CD14-positive monocyte (primary cell): ENCODE data around the gene OR6Q1. TPM values are rescaled to one million over a fixed set of nuclear protein-coding genes. Genes with fewer than 3 reads are reported as not detected.

Source experiments
- DNase-seq, 3 donors: peaks; one replicate each; pipeline ENCODE4 v3.0.0-alpha.2; 2011 to 2022
- H2AFZ ChIP-seq: 2 replicates; pipeline ENCODE4 v1.6.0; 2012; ENCODE audit warnings: mild to moderate bottlenecking, low read depth, low read length, inconsistent platforms; ENCODE audit not compliant: insufficient read depth, poor library complexity, severe bottlenecking
- H3K27ac ChIP-seq, 2 donors: 1 replicate in 1 of 2; 2 replicates in 1 of 2; pipeline ENCODE4 v1.5.1; 2012 to 2013; ENCODE audit warnings: low read length in 2 of 2, control low read depth in 1 of 2, inconsistent platforms in 1 of 2, low read depth in 1 of 2, mild to moderate bottlenecking in 1 of 2
- H3K27me3 ChIP-seq, 2 donors: one replicate each; pipeline versions ENCODE4 v1.6.0 to v1.6.1; 2011 to 2013; ENCODE audit warnings: low read length in 2 of 2; ENCODE audit not compliant: control insufficient read depth in 2 of 2, insufficient read depth in 2 of 2
- H3K36me3 ChIP-seq, 2 donors: replicated peaks in 1 of 2; 1 replicate in 1 of 2; 2 replicates in 1 of 2; pipeline versions ENCODE4 v1.5.1 to v1.6.1; 2012 to 2013; ENCODE audit warnings: low read length in 2 of 2, control low read depth in 1 of 2, inconsistent platforms in 1 of 2, mild to moderate bottlenecking in 1 of 2; ENCODE audit not compliant: insufficient read depth in 2 of 2, control insufficient read depth in 1 of 2
- H3K4me1 ChIP-seq, 2 donors: 1 replicate in 1 of 2; 2 replicates in 1 of 2; pipeline versions ENCODE4 v1.5.1 to v1.6.1; 2012 to 2013; ENCODE audit warnings: low read length in 2 of 2, control low read depth in 1 of 2, inconsistent platforms in 1 of 2, mild to moderate bottlenecking in 1 of 2, moderate library complexity in 1 of 2; ENCODE audit not compliant: insufficient read depth in 2 of 2, control insufficient read depth in 1 of 2
- H3K4me2 ChIP-seq: replicated peaks from 2 replicates; pipeline ENCODE3; 2012; ENCODE audit warnings: low read length, moderate library complexity, mild to moderate bottlenecking; ENCODE audit not compliant: poor library complexity, severe bottlenecking; ENCODE audit errors: extremely low read depth
- H3K4me3 ChIP-seq, 3 experiments: fragments of 200-600 bp in 1 of 3; sonication (generic) in 1 of 3; replicated peaks in 1 of 3; 1 replicate in 2 of 3; 2 replicates in 1 of 3; pipeline ENCODE4 v1.5.1; 2011 to 2013; ENCODE audit warnings: low read length in 3 of 3, mild to moderate bottlenecking in 3 of 3, control low read depth in 2 of 3, low read depth in 2 of 3, inconsistent platforms in 1 of 3, moderate library complexity in 1 of 3
- H3K79me2 ChIP-seq: 2 replicates; pipeline ENCODE4 v1.6.0; 2012; ENCODE audit warnings: mild to moderate bottlenecking, control low read depth, inconsistent platforms, low read length, moderate library complexity; ENCODE audit not compliant: insufficient read depth
- H3K9ac ChIP-seq: 2 replicates; pipeline ENCODE4 v1.6.0; 2017; ENCODE audit warnings: low read length, mild to moderate bottlenecking; ENCODE audit not compliant: insufficient read depth, poor library complexity, severe bottlenecking
- H3K9me3 ChIP-seq, 2 donors: replicated peaks in 1 of 2; 1 replicate in 1 of 2; 2 replicates in 1 of 2; pipeline versions ENCODE4 v1.5.1 to v1.6.1; 2012 to 2013; ENCODE audit warnings: low read length in 2 of 2, control low read depth in 1 of 2; ENCODE audit not compliant: control insufficient read depth in 1 of 2, insufficient read depth in 1 of 2
- H4K20me1 ChIP-seq: 2 replicates; pipeline ENCODE4 v1.6.0; 2012; ENCODE audit warnings: mild to moderate bottlenecking, low read length, control low read depth, moderate library complexity; ENCODE audit not compliant: insufficient read depth
- H3K27ac Mint-ChIP-seq, 7 donors: one replicate each; pipeline ENCODE4 v1.8.0; 2020; ENCODE audit warnings: mild to moderate bottlenecking in 7 of 7, mixed read lengths in 7 of 7, moderate library complexity in 6 of 7, inconsistent platforms in 2 of 7
- H3K27me3 Mint-ChIP-seq, 3 donors: one replicate each; pipeline ENCODE4 v1.8.0; 2021 to 2022; ENCODE audit warnings: low read depth in 3 of 3, mild to moderate bottlenecking in 3 of 3, mixed read lengths in 3 of 3, moderate library complexity in 3 of 3, inconsistent platforms in 1 of 3
- H3K36me3 Mint-ChIP-seq, 2 donors: one replicate each; pipeline ENCODE4 v1.8.0; 2020; ENCODE audit warnings: mixed read lengths in 2 of 2, inconsistent platforms in 1 of 2, mild to moderate bottlenecking in 1 of 2
- H3K4me1 Mint-ChIP-seq: one replicate; pipeline ENCODE4 v1.8.0; 2020; ENCODE audit warnings: mild to moderate bottlenecking, mixed read lengths
- H3K4me3 Mint-ChIP-seq, 2 donors: one replicate each; pipeline ENCODE4 v1.8.0; 2020; ENCODE audit warnings: mild to moderate bottlenecking in 2 of 2, mixed read lengths in 2 of 2, moderate library complexity in 1 of 2
- H3K9me3 Mint-ChIP-seq, 7 donors: one replicate each; pipeline ENCODE4 v1.8.0; 2020 to 2022; ENCODE audit warnings: mixed read lengths in 7 of 7, mild to moderate bottlenecking in 6 of 7, moderate library complexity in 6 of 7, inconsistent platforms in 2 of 7
- CTCF ChIP-seq: fragments of 200-600 bp; IDR thresholded peaks from one replicate; pipeline ENCODE4 v1.8.0; 2022; ENCODE audit warnings: antibody characterized with exemption, mild to moderate bottlenecking
- WGBS: methylation state at CpG from one replicate; pipeline ENCODE4 v1.1.5; 2013; ENCODE audit warnings: missing lambda C conversion rate; ENCODE audit not compliant: insufficient coverage; 5-methylcytosine and 5-hydroxymethylcytosine counted together
- intact Hi-C, 2 donors: fragments of 100-400 bp; cut with micrococcal nuclease; formaldehyde crosslinking; loops; one replicate each; pipeline versions ENCODE4 v1.15.0 to v1.15.1; 2023
- polyA plus RNA-seq, 3 donors: library from polyadenylated mRNA; depleted of rRNA in 1 of 3; unstranded in 2 of 3; stranded (reverse) in 1 of 3; fragments of 300-500 nt in 2 of 3; fragments of >200 nt in 1 of 3; fragmentation: Illumina TruSeq in 2 of 3; gene quantifications; 1 replicate in 2 of 3; 2 replicates in 1 of 3; pipeline ENCODE4 v1.2.3, GENCODE V29; 2012 to 2021

Gene OR6Q1
- polyA plus RNA-seq, 3 donors: not detected

GRCh38 chr11:58068655-58069054 lies 37.9 kb downstream of the OR6Q1 start:
- H3K4me1 Mint-ChIP-seq: no peaks in the 10 kb centered on the region
- peaks cover 0 to 6% (median 0%) of the 10 kb centered on the region in 7 donors for H3K9me3 Mint-ChIP-seq
- Histone ChIP-seq H3K4me2 (no peak overlapping the region), H3K27ac (no peak overlapping the region), H2AFZ (no peak overlapping the region), H3K9me3 (no peaks in the 10 kb centered on the region), H3K27me3 (no peaks in the 10 kb centered on the region), H4K20me1 (no peaks in the 10 kb centered on the region), H3K79me2 (no peaks in the 10 kb centered on the region), H3K36me3 (no peaks in the 10 kb centered on the region), H3K4me1 (no peaks in the 10 kb centered on the region), H3K4me3 (no peak overlapping the region), H3K9ac (no peak overlapping the region)
- no peak overlapping the region for H3K27ac Mint-ChIP-seq
- WGBS: 90% methylated on average over 1 of the region's 6 CpGs
- H3K4me3 Mint-ChIP-seq: no peak overlapping the region
- H3K27me3 Mint-ChIP-seq: peaks cover 0 to 1% (median 0%) of the 10 kb centered on the region in 3 donors
- intact Hi-C loops: no loop called here
- TF ChIP-seq CTCF: no peak
- no peaks in the 10 kb centered on the region for H3K36me3 Mint-ChIP-seq
- no peak for DNase-seq

GRCh38 chr11:58070585-58070984 lies 39.8 kb downstream of the OR6Q1 start:
- no peak overlapping the region for H3K9ac ChIP-seq
- H3K27ac Mint-ChIP-seq: no peak overlapping the region
- H3K4me3 Mint-ChIP-seq: no peak overlapping the region
- TF ChIP-seq CTCF: no peak
- no peaks in the 10 kb centered on the region for H3K4me1 Mint-ChIP-seq
- intact Hi-C loops: no loop called here
- no peaks in the 10 kb centered on the region for H3K79me2 ChIP-seq
- no peak overlapping the region for H3K27ac ChIP-seq
- WGBS: 82% methylated on average over 1 of the region's 1 CpG
- H3K36me3 Mint-ChIP-seq: no peaks in the 10 kb centered on the region
- H4K20me1 ChIP-seq: no peaks in the 10 kb centered on the region
- H3K9me3 Mint-ChIP-seq: peaks cover 0 to 6% (median 3%) of the 10 kb centered on the region in 7 donors
- no peaks in the 10 kb centered on the region for H3K36me3 ChIP-seq
- H3K27me3 ChIP-seq: no peaks in the 10 kb centered on the region
- H3K4me3 ChIP-seq: no peak overlapping the region
- no peak overlapping the region for H2AFZ ChIP-seq
- no peaks in the 10 kb centered on the region for H3K9me3 ChIP-seq
- H3K4me1 ChIP-seq: no peaks in the 10 kb centered on the region
- H3K27me3 Mint-ChIP-seq: peaks cover 0 to 1% (median 0%) of the 10 kb centered on the region in 3 donors
- no peak for DNase-seq
- H3K4me2 ChIP-seq: no peak overlapping the region
